Sigmoid colon (tissue), 4 donors: ENCODE data around the gene MRPL37.

Experiments used
- CTCF ChIP-seq, 4 experiments: fragments of 450-650 bp in 3 of 4; fragments of 200-600 bp in 1 of 4; IDR thresholded peaks; one replicate each; pipeline ENCODE4 v1.5.1; 2016 to 2019; ENCODE audit warnings: antibody characterized with exemption in 4 of 4, mild to moderate bottlenecking in 3 of 4, moderate library complexity in 2 of 4
- EP300 ChIP-seq, 4 donors: sonication (generic); formaldehyde crosslinking; IDR thresholded peaks; one replicate each; pipeline ENCODE4 v1.6.1; 2017; ENCODE audit warnings: antibody characterized with exemption in 4 of 4
- POLR2A ChIP-seq, 2 donors: fragments of 450-650 bp; IDR thresholded peaks; one replicate each; pipeline ENCODE4 v1.6.1; 2016; ENCODE audit warnings: antibody characterized with exemption in 2 of 2, mild to moderate bottlenecking in 2 of 2, moderate library complexity in 2 of 2

- no peak for TF ChIP-seq CTCF (IDR thresholded peaks at IDR 0.05)
- TF ChIP-seq POLR2A (IDR thresholded peaks at IDR 0.05), result no peak
- no peak for TF ChIP-seq EP300 (IDR thresholded peaks at IDR 0.05)
These were observed 44.7 kb downstream of the MRPL37 start for GRCh38 chr1:54244655-54245054.
